Ishikawa (cell line): ENCODE data around the gene PINK1.

Source experiments
- CEBPB ChIP-seq: IDR thresholded peaks from 2 replicates; pipeline ENCODE4 v1.6.1; 2012
- FOXM1 ChIP-seq: IDR thresholded peaks from 2 replicates; pipeline ENCODE4 v1.6.1; 2012; ENCODE audit warnings: low read depth, borderline replicate concordance
- TAF1 ChIP-seq: IDR thresholded peaks from 2 replicates; pipeline ENCODE4 v1.6.1; 2012; ENCODE audit warnings: low read depth, mild to moderate bottlenecking
- TF ChIP-seq, protein P1 (sequence below): IDR thresholded peaks from 2 replicates; pipeline ENCODE4 v1.6.1; 2012

- TF ChIP-seq TAF1 (no peak), CEBPB (no peak), FOXM1 (no peak)
- TF ChIP-seq, protein P1, sequence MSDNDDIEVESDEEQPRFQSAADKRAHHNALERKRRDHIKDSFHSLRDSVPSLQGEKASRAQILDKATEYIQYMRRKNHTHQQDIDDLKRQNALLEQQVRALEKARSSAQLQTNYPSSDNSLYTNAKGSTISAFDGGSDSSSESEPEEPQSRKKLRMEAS: no peak
Observed at GRCh38 chr1:20621012-20621411, 12.2 kb upstream of the PINK1 start.
